Measurements from ENCODE around the gene GPR12. TPM values are rescaled to one million over a fixed set of nuclear protein-coding genes. Genes with fewer than 3 reads are reported as not detected.
"Not testable (repeated sequence)": the region's sequence is repeated elsewhere in the genome, so short reads cannot be mapped to it uniquely, and the experiment has no call there.

The GPR12 gene
- total RNA-seq, 2 donors from 2014 or later = not detected

DNA sequence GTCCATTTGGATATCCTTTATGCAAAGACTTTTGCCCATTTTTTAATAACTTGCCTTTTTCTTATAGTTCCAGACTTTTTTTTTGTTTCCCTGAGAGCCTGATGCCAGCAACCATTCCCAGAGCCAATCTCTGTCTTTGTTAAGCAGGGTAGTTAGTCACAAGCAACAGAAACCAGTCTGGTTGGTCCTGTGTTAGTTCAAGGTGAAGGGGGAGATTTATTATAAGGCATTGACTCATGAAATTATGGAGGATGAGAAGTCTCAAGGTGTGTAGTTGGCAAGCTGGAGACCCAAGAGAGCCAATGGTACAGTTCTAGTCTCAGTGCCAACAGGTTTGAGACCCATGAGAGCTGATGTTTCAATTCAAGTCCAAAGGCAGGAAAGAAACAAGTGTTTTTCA is 33.0 kb downstream of the GPR12 start:
- H3K36me3 ChIP-seq (ENCODE audit: control insufficient read depth, insufficient read depth, low read length) = no peaks in the 10 kb centered on the region
- H3K9me3 ChIP-seq (ENCODE audit: control insufficient read depth, low read length) = no peaks in the 10 kb centered on the region
- no peak for TF ChIP-seq CTCF (conservative IDR thresholded peaks at IDR 0.05)
- H3K27ac ChIP-seq (ENCODE audit: low read depth, low read length) = no peak overlapping the region
- no peaks in the 10 kb centered on the region for H3K27me3 Mint-ChIP-seq (ENCODE audit: insufficient read depth)
- no peak for DNase-seq
- no peak overlapping the region for H3K9ac ChIP-seq (ENCODE audit: extremely low read depth, low read length, poor library complexity, severe bottlenecking)
- H3K4me3 ChIP-seq (ENCODE audit: low read length) = no peak overlapping the region
- no peaks in the 10 kb centered on the region for H3K4me1 Mint-ChIP-seq
- no peaks in the 10 kb centered on the region for H3K4me1 ChIP-seq (ENCODE audit: control insufficient read depth, insufficient read depth, low read length)
- H3K36me3 Mint-ChIP-seq (ENCODE audit: low read depth) = peaks cover 2% of the 10 kb centered on the region
- H3K27ac Mint-ChIP-seq = no peak overlapping the region
- peaks cover 11% of the 10 kb centered on the region for H3K9me3 Mint-ChIP-seq
- peaks cover 6% of the 10 kb centered on the region for H3K27me3 ChIP-seq (ENCODE audit: control insufficient read depth, insufficient read depth, low read length, poor library complexity, severe bottlenecking)
- H3K4me3 Mint-ChIP-seq = no peak overlapping the region

GRCh38 chr13:26727122-26727521 is 33.5 kb downstream of the GPR12 start:
- no peak overlapping the region for H3K9ac ChIP-seq (ENCODE audit: extremely low read depth, low read length, poor library complexity, severe bottlenecking)
- no peaks in the 10 kb centered on the region for H3K4me1 ChIP-seq (ENCODE audit: control insufficient read depth, insufficient read depth, low read length)
- peaks cover 6% of the 10 kb centered on the region for H3K27me3 ChIP-seq (ENCODE audit: control insufficient read depth, insufficient read depth, low read length, poor library complexity, severe bottlenecking)
- Mint-ChIP-seq H3K27ac (no peak overlapping the region), H3K36me3 (ENCODE audit: low read depth) (peaks cover 2% of the 10 kb centered on the region), H3K27me3 (ENCODE audit: insufficient read depth) (no peaks in the 10 kb centered on the region), H3K4me1 (no peaks in the 10 kb centered on the region), H3K4me3 (no peak overlapping the region), H3K9me3 (peaks cover 12% of the 10 kb centered on the region)
- TF ChIP-seq CTCF (conservative IDR thresholded peaks at IDR 0.05) = no peak
- no peak overlapping the region for H3K27ac ChIP-seq (ENCODE audit: low read depth, low read length)
- no peaks in the 10 kb centered on the region for H3K9me3 ChIP-seq (ENCODE audit: control insufficient read depth, low read length)
- 75 to 92% methylated on average over 1 to 3 of the region's 3 CpGs for WGBS, 2 experiments (ENCODE audit: insufficient coverage in 1 of 2, insufficient read length in 1 of 2)
- no peak for DNase-seq
- H3K36me3 ChIP-seq (ENCODE audit: control insufficient read depth, insufficient read depth, low read length) = no peaks in the 10 kb centered on the region
- H3K4me3 ChIP-seq (ENCODE audit: low read length) = no peak overlapping the region

DNA sequence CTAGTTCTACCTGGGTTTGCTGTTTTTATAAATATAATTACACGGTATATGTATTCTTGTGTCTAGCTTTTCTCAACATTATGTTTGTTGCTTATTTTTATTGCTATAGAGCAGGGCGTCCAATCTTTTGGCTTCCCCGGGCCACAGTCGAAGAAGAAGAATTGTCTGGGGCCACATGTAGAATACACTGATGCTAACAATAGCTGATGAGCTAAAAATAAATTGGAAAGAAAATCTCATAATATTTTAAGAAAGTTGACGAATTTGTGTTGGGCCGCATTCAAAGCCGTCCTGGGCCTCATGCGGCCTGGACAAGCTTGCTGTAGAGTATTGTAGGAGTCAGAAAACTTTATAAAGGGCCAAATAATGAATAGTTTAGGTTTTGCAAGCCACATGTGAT is 33.9 kb downstream of the GPR12 start:
- Histone ChIP-seq H3K4me3 (ENCODE audit: low read length) (no peak overlapping the region), H3K27ac (ENCODE audit: low read depth, low read length) (no peak overlapping the region)

DNA sequence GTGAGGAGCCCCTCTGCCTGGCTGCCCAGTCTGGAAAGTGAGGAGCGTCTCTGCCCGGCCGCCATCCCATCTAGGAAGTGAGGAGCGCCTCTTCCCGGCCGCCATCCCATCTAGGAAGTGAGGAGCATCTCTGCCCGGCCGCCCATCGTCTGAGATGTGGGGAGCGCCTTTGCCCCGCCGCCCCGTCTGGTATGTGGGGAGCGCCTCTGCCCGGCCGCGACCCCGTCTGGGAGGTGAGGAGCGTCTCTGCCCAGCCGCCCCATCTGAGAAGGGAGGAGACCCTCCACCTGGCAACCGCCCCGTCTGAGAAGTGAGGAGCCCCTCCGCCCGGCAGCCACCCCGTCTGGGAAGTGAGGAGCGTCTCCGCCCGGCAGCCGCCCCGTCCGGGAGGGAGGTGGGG is 37.0 kb downstream of the GPR12 start:
- not testable (repeated sequence) for H3K36me3 Mint-ChIP-seq (ENCODE audit: low read depth); H3K4me3 Mint-ChIP-seq; H3K27me3 Mint-ChIP-seq (ENCODE audit: insufficient read depth); H3K27ac Mint-ChIP-seq; H3K9ac ChIP-seq (ENCODE audit: extremely low read depth, low read length, poor library complexity, severe bottlenecking); H3K4me3 ChIP-seq (ENCODE audit: low read length); H3K27ac ChIP-seq (ENCODE audit: low read depth, low read length); H3K4me1 ChIP-seq (ENCODE audit: control insufficient read depth, insufficient read depth, low read length); H3K27me3 ChIP-seq (ENCODE audit: control insufficient read depth, insufficient read depth, low read length, poor library complexity, severe bottlenecking); H3K36me3 ChIP-seq (ENCODE audit: control insufficient read depth, insufficient read depth, low read length); DNase-seq; H3K4me1 Mint-ChIP-seq; H3K9me3 ChIP-seq (ENCODE audit: control insufficient read depth, low read length)
- 70% methylated on average over 2 of the region's 31 CpGs; no CpG with 5 or more reads in 1 of the 2 experiments for WGBS, 2 experiments (ENCODE audit: insufficient coverage in 1 of 2, insufficient read length in 1 of 2)
- peaks cover 12% of the 10 kb centered on the region for H3K9me3 Mint-ChIP-seq

More for the DNA sequence above, 33.9 kb downstream of the GPR12 start:
- H3K4me1 ChIP-seq (ENCODE audit: control insufficient read depth, insufficient read depth, low read length) = no peaks in the 10 kb centered on the region
- H3K27me3 Mint-ChIP-seq (ENCODE audit: insufficient read depth) = no peaks in the 10 kb centered on the region
- no peaks in the 10 kb centered on the region for H3K9me3 ChIP-seq (ENCODE audit: control insufficient read depth, low read length)
- no peaks in the 10 kb centered on the region for H3K4me1 Mint-ChIP-seq
- H3K27ac Mint-ChIP-seq = no peak overlapping the region
- DNase-seq = no peak
- TF ChIP-seq CTCF (conservative IDR thresholded peaks at IDR 0.05) = no peak
- H3K9ac ChIP-seq (ENCODE audit: extremely low read depth, low read length, poor library complexity, severe bottlenecking) = no peak overlapping the region
- H3K36me3 Mint-ChIP-seq (ENCODE audit: low read depth) = peaks cover 2% of the 10 kb centered on the region
- WGBS, 2 experiments (ENCODE audit: insufficient coverage in 1 of 2, insufficient read length in 1 of 2) = 96 to 97% methylated on average over 5 to 7 of the region's 8 CpGs
- peaks cover 12% of the 10 kb centered on the region for H3K9me3 Mint-ChIP-seq
- no peak overlapping the region for H3K4me3 Mint-ChIP-seq
- no peaks in the 10 kb centered on the region for H3K36me3 ChIP-seq (ENCODE audit: control insufficient read depth, insufficient read depth, low read length)
- peaks cover 6% of the 10 kb centered on the region for H3K27me3 ChIP-seq (ENCODE audit: control insufficient read depth, insufficient read depth, low read length, poor library complexity, severe bottlenecking)

Measured in endodermal cell (in vitro differentiated cells).